SKM-1 (cell line): ENCODE results near the gene DGKH.
"Not testable (repeated sequence)": the region's sequence is repeated elsewhere in the genome, so short reads cannot be mapped to it uniquely, and the experiment has no call there.

Source experiments
- DNase-seq: peaks from one replicate; lab custom pipeline; 2025; ENCODE audit not compliant: unreplicated experiment; lab: John Stamatoyannopoulos, UW

DGKH gene

DNA sequence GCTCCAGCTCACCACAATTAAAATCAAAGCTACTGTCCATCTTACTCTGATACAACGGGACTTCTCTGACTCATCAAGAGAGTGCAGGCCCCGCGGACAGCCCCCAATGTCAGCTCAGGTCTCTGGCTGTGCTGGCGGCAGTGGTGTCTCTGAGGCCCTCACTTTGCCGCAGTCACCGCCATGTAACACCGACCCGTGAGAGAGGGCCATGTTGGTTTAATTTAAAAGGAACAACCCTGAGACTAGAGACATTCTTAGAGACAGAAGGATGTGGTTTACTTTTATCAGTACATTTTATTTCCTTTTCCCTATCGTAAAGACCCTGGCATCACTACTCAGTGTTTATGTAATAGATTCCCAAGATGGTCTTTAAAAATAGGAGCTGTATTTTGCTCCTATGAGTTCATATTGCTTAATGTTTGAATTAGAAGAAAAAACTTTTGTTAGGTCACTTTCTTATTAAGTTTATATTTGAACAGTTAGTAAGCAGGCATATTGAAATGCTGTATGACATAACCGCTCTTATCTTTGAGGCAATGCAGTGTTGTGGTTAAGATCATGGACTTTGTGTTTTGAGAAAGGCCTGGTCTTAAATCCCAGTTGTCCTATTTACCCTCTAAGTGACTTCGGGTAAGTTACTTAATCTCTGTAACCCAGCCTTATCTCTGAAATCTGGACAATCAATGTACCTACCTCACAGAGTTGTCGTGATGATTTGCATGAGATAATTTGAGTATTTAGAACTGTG, 23.4 kb downstream of the DGKH start:
- no peak for DNase-seq

DNA sequence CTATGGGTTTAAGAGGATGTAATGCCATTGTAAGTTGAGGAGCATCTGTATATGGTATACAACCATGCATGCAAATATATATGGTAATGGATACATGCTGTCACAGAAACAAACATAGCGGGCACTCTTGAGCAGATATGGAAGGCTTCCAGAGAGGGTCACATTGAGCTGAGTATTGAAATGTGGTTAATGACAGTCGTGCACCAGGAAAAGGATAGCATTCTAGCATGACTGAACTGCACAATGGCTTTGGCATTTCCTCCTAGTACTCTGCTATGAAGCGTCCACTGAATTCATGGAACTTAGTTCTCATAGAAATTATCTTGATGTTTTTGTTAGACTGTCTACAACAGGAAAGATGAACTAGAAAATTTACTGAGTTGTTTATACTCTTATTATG, 25.2 kb downstream of the DGKH start:
- DNase-seq = no peak

DNA sequence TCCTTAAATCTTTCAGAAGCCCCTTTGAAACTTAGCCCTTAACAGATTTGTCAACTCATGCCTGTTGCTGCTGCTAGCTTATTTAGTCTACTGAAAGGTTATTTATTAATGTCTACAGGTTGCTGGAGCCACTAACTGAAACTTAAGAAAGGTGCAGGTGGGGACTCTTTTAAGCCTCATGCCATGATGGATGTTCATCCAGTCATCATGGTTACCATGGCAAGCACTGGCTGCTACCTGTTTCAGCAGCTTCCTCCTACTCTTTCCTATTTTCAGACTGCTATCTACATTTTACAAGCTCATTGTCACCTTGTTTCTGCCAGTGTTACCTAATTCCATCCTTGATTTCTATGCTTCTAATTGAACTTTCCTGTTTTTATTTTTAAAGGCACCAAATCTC, 27.1 kb downstream of the DGKH start:
- no peak for DNase-seq

DNA sequence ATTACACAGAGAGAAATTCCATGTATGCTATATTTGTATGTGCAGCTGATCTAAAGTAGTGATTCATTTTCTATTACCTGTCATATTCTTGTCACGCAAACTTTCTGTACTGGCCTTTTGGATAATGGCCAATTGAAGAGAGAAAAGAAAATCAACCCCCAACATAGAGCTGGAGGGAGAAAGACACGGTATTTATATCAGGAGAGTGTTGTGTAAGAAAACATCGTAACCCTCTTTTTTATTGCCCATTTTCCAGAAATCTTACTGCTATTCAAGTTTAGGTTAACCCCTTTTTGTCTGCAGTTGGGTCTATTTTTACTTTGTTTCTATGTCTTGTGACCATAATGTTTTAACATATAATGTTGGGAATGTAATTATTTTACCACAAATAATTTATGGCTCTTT, 27.9 kb downstream of the DGKH start:
- DNase-seq = no peak

GRCh38 chr13:42078128-42078808, 29.8 kb downstream of the DGKH start:
- no peak for DNase-seq

DNA sequence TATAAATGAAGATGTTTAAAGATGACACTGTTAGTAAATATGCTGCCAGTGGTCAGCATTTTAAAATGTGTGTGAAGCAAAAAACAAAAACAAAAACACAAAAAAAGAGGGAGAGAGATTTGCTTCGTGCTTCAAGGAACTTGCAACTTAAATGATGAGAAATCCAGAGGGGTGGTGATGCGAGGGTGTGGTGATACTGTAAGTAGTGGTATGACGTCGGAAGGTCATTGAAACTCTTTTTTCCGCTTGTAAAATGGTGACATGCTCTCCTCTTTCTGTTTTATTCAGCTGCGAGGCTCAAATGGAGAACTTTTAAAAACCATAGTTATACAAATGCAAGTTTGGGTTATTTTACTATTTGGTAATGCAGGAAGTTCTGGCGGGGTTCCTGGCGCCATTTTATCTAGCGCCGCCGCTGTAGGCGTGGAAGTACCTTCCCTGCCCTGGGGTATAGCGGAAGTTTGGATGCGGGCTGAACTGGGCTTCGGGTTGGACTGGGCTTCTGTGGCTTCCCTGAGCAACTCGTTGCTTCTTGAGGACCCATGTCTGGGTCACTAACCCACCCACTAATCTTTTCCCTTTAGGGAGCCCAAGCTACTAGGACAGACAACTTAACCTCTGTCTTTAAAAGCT, 34.8 kb downstream of the DGKH start:
- no peak for DNase-seq

DNA sequence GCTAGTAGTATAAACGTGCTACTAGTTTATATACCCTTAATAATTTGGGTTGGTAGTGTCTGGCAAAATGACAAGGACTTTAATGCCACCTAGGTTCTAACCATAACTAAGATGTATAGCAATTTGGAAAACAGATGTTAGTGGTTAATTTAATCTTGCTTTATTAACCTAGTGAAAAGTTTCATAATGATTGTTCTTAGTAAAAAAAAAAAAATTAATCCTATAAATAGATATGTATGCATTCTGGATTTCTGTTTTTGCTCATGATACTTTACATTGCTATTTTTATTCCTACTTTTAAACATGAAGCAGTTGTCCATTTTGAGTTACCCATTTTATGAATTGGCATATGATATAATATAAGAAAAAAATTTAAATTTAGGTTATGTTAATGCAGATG, 36.3 kb downstream of the DGKH start:
- DNase-seq = no peak

- no peak for DNase-seq
Measured at GRCh38 chr13:42086582-42086981, 38.1 kb downstream of the DGKH start.

- no peak for DNase-seq
Measured at GRCh38 chr13:42094516-42095040, 46.1 kb downstream of the DGKH start.

DNA sequence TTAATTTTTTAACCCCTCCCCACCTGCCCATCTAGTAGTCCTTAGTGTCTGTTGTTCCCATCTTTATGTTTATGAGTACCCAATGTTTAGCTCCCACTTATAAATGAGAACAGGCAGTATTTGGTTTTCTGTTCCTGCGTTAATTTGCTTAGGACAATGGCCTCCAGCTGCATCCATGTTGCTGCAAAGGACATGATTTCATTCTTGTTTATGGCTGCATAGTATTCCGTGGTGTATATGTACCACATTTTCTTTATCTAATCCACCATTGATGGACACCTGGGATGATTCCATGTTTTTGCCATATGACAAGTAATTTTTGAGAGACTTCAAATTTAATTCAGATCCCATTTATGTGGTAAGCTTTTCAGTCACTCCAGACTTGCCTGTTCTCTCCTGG, 47.8 kb downstream of the DGKH start:
- not testable (repeated sequence) for DNase-seq

DNA sequence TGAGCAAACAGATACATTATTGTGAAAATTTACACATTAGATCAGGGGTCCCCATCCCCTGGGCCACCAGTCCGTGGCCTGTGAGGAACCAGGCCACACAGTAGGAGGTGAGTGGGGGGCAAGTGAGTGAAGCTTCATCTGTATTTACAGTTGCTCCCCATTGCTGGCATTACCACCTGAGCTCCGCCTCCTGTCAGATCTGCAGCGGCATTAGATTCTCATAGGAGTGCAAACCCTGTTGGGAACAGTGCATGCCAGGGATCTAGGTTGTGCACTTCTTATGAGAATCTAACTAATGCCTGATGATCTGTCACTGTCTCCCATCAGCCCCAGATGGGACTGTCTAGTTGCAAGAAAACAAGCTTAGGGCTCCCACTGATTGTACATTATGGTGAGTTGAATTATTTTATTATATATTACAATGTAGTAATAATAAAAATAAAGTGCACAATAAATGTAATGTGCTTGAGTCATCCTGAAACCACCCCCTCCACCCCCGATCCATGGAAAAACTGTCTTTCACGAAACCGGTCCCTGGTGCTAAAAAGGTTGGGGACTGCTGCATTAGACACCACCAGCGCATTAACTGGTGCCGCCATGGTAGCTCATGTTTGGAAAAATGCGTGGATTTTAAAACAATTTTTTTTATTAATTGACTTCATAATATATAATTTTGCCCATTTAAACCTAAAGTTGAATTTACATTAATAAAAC, 51.7 kb downstream of the DGKH start:
- DNase-seq = no peak

DNA sequence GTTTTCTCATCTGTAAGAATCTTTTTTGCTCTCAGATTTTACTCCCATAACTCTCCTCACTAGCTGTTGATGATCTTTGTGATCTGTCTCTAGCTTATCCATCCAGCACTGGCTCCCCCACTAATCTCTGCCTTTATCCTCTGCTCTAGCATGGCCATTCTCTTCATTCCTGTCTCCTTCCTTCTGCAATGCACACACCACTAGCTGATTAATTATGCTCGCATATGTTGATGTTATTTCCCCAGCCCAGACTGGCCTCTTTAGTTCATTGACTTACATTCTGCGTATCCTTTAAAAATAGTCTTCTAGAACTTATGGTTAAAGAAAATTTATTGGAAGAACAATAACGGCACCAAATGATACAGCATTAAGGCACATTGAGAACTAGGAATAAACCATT, 52.5 kb downstream of the DGKH start:
- DNase-seq = no peak

DNA sequence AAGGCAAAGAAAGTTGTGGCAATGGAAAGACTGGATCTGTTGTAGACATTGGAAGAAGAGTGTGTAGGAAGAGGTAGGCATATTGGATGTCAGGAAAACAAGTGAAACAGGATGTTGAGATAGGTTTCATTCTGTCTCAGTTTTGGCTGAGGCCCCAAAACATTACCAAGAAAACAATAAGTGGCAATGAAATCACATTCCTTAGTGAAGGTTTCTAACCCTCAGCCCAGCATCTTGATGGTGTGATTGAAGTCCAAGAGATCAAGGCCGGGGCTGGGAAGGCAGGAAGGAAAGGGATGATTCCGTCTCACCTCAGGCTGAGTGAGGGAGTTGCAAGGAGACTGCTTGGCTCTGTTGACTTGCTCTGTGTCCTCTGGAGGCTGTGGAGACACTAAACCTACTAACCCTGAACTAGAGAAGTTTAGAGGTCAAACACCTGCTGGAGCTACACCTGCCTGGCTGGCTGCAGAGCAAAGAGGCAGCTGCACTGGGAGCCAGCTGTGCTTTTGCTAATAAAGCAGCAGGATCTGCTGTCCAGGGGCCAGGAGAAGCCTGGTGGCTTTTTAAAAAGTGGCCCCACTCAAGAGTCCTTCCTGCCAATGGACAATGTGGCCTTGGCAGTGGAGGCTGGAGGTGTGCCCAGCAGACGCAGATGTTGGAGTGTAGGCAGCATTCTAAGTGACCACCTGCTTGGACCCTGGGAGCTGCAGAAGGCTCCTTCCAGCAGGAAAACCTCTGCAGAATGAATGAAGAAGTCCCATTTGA, 53.6 kb downstream of the DGKH start:
- no peak for DNase-seq

DNA sequence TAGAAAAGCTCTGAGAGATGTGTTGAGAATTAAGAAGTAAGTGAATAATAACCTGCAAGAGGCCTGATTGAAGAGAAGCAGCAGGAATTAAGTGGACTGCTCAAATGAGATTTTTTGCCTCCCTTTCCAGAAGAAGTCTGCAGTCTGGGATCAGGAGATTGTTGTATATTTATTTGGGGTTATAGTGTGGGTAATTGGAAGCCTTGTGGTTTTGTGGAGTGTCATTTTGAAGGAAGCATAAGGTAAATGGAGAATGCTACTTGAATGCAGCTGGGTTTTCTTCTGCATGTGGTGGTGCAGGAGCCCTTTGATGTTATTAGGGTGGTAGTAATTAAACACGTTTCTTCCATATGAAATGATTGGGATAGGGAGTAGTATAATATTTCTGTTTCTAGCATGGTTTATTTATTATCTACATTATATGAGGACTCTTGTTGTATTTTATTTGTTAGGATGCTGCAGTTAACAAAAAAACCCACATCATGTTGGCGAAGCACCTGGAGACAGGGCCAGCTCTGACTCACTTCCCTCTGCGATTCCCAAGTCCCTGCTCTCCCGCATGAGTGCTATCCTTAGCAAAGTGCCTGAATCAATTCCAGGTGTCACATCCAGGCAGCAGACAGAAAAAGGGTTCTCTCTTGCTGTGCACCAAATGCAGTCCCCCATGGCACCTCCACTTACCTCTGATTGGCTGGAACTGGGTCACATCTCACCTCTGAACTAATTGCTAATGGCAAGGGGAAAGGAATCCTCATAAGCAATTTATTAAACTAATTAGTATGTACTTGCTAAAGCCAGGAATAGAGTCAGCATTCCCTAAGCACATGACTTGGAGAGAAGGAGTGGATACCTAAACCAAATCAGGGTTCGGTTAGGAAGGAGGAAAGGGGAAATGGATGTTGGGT, 54.8 kb downstream of the DGKH start:
- no peak for DNase-seq

- DNase-seq = no peak
Measured at GRCh38 chr13:42106998-42107397, 58.5 kb downstream of the DGKH start.

- no peak for DNase-seq
Measured at GRCh38 chr13:42107421-42107820, 59.0 kb downstream of the DGKH start.

DNA sequence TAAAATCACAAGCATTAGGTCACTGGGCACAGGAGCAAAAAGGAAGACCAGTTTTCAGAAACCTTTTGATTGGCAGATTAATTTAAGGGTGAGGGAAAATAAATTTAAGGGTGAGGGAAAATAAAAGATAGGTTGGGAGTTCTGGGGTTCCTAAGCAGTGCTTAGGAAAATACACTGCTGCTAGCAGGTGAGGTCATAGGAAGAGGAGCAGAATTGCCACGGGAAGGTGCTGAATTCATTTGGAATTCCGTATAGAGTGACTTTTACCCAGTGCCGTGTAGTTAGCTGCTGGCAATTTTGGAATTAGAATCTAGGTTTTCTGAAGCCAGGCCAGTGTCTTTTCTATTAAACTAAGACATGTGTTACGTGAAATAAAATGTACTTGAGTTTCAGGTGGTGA, 59.8 kb downstream of the DGKH start:
- no peak for DNase-seq

GRCh38 chr13:42109957-42110356, 61.5 kb downstream of the DGKH start:
- DNase-seq = no peak

DNA sequence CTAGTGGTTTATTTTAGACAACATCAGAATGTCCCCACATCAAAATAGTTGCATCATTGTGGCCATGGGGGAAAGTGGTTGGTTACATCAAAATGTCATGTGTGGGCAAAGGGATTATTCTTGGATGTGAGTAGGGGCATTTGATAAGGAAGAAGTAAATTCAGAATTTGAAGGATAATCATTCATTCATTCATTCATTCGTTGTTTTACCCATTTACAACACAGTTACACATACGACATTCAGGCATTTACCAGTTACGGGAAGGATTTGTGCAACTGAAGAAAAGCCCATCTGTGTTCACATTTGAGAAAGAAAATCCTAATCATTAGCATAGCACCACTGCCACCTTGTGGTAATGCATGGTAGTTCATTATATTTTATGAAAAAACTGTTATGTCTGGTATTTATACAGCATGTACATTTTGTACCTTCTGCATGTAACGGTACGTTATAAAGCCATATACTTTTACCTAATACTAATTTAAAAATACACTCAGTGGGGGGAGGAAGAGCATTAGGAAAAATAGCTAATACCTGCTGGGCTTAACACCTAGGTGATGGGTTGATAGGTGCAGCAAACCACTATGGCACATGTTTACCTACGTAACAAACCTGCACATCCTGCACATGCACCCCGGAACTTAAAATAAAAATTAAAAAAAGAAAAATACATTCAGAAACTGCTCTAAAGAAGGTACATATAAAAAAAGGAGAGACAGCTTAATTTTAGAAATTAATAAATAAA, 62.1 kb downstream of the DGKH start:
- DNase-seq = peak; percentile 23
